Astrocyte of the cerebellum (primary cell): ENCODE data around the gene FAM219B.

Experiments
- DNase-seq: peaks from one replicate; pipeline ENCODE4 v3.0.0-alpha.2; 2011; ENCODE audit warnings: low read depth
- H3K4me3 ChIP-seq: 2 replicates; pipeline ENCODE4 v1.5.1; 2011; ENCODE audit warnings: mild to moderate bottlenecking, low read depth, low read length, moderate library complexity
- CTCF ChIP-seq: IDR thresholded peaks from 2 replicates; pipeline ENCODE4 v1.5.1; 2012; ENCODE audit warnings: low read length, low read depth, moderate library complexity, mild to moderate bottlenecking; ENCODE audit errors: missing control alignments
- in situ Hi-C: cut with HindIII; loops from 2 replicates; pipeline ENCODE4 v1.10.0; 2017; ENCODE audit warnings: low sequenced_read_pairs

The FAM219B gene

GRCh38 chr15:74854453-74855022 is 52.1 kb downstream of the FAM219B start:
- in situ Hi-C loops, result no loop called here
- DNase-seq, result no peak
- no peak overlapping the region for H3K4me3 ChIP-seq
- TF ChIP-seq CTCF, result no peak

GRCh38 chr15:74851960-74852359 is 54.7 kb downstream of the FAM219B start:
- in situ Hi-C loops, result no loop called here
- DNase-seq, result no peak
- no peak overlapping the region for H3K4me3 ChIP-seq
- TF ChIP-seq CTCF, result no peak

- DNase-seq, result no peak
- in situ Hi-C loops, result no loop called here
- H3K4me3 ChIP-seq, result no peak overlapping the region
- TF ChIP-seq CTCF, result no peak
These were observed 56.3 kb downstream of the FAM219B start for GRCh38 chr15:74850393-74850792.
